SK-MEL-5 (cell line): ENCODE measurements around the gene MPP7. TPM values are rescaled to one million over a fixed set of nuclear protein-coding genes. Genes with fewer than 3 reads are reported as not detected.

Experiments
- DNase-seq: peaks from one replicate; pipeline ENCODE4 v3.0.0-alpha.2; 2016; ENCODE audit warnings: low read depth, low spot score
- in situ Hi-C: cut with HindIII; loops from 2 replicates; pipeline ENCODE4 v1.10.0; 2016; ENCODE audit warnings: low sequenced_read_pairs, high pct_unique_total_duplicates, low pct_unique_long_range_greater_than_20kb
- total RNA-seq: library from RNA; depleted of rRNA; stranded (reverse); fragments of >200 nt; shearing (Covaris generic); gene quantifications from 2 replicates; pipeline ENCODE4 v1.2.3, GENCODE V29; 2014

MPP7 gene
- total RNA-seq, 1 experiment from 2014 or later, result 0.34 TPM

DNA sequence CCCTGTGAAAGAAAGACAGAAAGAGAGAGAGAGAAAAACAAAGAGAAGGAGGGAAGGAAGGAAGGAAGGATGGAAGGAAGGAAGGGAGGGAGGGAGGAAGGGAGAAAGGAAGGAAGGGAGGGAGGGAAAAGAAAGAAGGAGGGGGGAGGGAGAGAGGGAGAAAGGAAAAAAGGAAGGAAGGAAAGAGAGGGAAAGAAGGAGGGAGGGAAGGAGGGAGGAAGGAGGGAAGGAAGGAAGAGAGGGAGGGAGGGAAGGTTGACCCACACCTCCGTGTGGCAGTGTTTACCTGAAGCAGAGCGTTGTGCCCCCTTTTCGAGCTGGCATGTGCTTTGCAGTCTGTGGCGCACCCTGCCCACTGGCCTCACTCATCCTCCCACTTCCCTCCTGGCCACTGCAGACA lies 12.3 kb upstream of the MPP7 start:
- DNase-seq, result no peak
- in situ Hi-C loops, result no loop called here

DNA sequence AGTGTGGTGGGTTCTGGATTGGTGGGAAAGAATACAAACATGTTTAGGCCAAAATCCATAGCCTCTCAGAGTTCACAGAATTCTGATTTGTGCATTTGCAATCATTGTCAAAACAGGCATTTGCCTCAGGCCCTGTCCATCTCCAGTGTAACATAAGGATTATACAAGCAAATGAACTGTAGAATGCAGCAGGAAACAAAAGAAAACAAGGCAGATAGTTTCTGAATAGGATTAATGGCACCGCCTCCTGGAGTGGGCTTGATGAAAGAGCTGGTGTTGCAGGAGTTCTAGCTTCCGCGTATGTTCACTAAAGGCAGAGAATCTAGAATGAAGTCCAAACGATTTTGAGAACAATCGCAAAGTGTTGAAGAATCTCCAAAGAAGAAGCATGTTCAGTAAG lies 11.3 kb upstream of the MPP7 start:
- DNase-seq, result no peak
- in situ Hi-C loops, result no loop called here

DNA sequence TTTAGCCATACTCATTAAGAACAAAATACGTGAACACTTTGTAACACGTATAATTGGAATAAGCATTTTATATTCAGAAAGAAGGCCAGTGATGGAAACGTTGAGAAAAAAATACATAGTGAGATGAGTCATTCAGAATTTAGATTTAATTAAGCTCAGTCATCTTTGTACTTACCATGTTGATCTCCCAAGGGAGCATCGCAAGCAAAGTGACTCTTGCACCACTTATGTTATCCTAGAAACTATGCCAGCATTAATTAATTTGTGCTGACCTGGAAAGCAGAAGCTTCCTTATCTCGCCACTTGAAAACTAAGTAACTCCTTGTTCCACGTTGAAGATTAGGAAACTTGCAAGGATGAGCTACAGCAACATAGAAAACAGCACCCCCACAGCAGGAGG lies 9.7 kb upstream of the MPP7 start:
- in situ Hi-C loops, result no loop called here
- no peak for DNase-seq

DNA sequence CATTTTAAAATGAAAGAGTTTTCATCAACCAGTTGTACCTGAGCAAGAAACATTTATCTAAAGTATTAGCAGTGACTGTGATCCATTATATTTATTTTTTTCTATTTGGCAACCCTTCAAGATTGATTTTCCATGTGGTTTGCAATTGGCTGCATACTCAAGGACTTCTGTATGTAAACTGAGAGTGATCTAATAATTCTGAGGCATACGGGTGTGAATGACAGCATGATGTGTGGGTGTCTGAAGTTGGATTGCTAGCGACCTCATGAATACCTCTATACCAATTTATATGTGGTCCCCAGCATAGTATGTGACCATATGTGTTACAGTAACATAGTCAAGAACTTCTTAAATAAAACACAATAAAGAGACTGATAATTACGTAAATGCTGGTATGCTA lies 8.2 kb upstream of the MPP7 start:
- in situ Hi-C loops, result no loop called here
- no peak for DNase-seq

DNA sequence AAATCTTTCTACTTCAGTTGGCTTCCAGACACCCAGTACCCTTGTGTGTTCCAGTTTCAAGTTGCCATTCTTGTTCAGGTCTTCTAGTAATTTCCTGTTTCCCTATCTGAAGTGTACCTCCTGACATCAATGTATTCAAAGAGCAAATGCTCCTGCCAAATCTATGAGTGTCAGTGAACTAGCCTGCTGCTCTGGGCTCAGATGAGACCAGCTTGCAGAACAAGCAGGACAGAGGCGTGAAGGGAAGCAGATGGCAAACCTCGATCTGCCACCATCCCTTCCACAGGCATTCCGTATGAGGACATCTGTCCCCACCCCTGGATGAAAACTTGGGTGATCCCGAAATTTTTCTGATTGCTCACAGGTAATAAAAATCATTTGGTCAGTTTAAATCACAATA lies 4.4 kb upstream of the MPP7 start:
- DNase-seq, result no peak
- in situ Hi-C loops, result no loop called here

DNA sequence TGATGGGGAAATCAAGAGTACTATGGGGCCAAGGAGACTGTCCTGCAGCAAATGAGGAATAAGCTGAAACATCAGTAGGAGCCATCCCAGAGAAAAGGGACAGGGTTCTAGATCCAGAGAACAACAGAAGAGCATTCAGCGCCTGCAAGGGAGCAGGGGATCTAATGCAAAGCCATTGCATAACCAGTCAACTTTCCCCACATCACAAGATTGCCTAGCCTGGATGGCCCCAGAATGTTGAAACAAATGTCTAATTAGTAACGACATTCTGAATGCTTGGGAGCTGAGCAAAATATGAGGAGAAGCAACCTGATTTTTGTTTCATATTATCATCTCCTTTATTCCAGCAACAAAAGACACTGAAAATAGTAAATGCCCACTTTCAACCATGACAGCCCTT lies 2.7 kb upstream of the MPP7 start:
- DNase-seq, result no peak
- in situ Hi-C loops, result no loop called here

DNA sequence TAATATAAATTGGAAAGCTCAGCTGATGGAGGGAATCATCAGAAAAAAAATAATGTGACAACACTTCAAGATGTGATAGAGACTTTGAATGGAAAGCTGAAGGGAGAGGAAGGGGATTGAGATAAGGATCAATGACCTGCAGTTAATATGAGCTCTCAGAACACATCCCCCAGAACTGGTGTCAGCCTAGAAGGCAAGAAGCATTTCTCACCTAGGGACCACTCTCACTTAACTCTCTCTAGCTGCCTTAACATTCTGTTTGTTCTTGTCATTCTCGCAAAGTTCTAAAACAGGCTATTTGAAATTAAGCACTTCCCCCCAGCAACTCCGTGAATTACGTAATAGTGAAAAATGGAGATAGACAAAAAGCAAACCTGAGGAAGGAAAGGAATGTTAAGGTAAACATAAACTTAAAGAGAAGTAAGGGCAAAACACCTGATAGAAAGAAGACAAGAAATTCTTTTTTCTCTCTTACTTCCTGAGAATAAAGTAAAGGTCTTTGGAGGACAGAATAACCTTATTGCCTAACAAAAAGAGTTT lies 1.2 kb upstream of the MPP7 start:
- in situ Hi-C loops, result no loop called here
- DNase-seq, result no peak

DNA sequence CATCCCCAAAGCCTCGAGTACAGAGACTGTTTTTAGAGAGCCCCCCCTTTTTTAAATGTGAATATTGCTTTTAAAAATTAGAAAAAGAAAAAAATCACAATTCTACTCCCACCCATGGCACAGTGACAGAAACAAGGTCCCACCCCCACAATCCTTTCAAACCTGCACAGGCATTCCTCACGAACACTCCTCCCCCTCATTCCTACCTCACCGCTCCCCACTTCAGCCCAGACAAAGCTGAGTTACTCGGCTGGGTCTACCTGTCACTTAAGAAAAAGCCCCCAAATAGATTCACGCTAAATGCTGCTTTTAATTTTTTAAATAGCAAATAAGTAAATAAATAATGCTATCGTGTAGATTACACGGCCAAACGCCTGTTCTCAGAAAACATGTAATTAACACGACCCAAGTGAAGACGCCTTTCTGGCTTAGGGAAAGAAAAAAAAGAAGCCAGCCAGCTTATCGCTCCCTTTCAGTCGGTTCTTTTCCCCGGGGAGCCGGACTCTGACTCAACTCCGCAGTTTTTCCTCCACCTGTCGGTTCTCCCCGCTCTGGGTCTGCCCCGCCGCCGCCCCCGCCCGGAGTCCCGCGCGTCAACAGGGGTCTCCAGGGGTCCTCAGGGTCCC lies 739 bp downstream of the MPP7 start:
- in situ Hi-C loops, result no loop called here
- no peak for DNase-seq

DNA sequence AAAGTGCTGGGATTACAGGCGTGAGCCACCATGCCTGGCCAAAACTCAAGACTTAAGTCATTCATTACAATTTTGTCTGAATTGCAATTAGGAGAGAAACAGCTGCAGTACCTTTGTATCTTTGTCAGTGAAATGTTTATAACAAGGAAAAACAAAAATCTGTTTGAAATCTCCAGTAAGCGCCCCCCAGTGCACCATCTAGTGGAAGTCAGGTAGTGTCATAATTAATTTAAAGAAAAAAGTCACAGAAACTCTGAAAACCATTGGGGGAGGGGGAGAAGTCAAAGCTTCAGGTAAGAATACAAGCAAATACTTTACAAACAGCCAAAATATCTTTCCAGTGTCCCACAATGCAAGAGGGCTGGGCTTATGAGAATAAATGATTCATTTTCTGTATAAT lies 2.8 kb downstream of the MPP7 start:
- in situ Hi-C loops, result no loop called here

DNA sequence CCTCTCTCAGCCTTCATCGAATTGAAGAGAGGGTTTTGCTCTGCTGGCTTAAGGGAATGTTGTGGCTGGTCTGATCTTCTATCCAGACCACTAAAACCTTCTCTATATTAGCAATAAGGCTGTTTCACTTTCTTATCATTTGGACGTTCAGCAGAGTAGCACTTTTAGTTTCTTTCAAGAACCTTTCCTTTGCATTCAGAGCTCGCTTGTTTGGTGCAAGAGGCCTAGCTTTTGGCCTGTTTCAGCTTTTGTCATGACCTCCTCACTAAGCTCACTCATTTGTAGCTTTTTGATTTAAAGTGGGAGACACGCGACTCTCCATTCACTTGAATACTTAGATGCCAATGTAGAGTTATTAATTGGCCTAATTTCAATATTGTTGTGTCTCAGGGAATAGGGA lies 3.9 kb downstream of the MPP7 start:
- in situ Hi-C loops, result no loop called here

More for the DNA sequence above, 2.8 kb downstream of the MPP7 start:
- DNase-seq, result no peak

DNA sequence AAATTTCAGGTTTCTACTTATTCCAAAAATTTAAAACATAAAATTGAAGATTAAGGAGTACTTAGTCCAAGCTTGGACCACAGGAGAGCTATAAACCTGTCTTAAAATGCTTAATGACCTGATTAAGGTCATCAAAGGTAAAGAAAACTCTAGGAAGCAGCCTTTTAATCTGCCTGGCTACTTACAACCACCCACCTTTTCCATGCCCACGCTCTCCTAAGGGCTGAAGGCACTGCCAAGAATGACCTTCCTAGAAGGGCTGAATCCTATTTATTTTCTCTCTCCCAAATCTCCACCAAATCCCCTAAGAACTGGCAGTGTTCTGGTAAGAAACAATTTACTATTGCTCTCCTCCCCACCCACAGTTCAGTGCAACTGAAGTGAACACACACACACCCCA lies 6.8 kb downstream of the MPP7 start:
- in situ Hi-C loops, result no loop called here
- DNase-seq, result no peak

More for the DNA sequence above, 3.9 kb downstream of the MPP7 start:
- DNase-seq, result no peak

DNA sequence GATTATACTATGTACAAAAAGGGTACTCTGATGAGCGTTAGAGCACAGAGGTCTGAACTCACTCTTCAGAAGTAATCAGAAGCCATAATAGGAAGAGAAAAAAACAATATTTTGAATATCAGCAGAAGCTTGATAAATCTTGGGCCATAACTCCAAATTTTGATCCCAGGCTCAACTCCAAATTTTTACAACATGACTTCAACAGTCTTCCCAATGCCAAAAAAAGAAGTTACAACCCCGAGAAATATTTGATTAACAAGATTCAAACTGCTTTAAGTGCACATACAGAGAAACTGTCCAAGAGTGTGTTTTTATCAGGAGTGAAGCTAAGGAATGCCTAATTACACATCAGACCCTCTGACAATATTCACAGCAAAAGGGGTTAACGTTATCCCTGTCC lies 7.5 kb downstream of the MPP7 start:
- no peak for DNase-seq
- in situ Hi-C loops, result no loop called here

DNA sequence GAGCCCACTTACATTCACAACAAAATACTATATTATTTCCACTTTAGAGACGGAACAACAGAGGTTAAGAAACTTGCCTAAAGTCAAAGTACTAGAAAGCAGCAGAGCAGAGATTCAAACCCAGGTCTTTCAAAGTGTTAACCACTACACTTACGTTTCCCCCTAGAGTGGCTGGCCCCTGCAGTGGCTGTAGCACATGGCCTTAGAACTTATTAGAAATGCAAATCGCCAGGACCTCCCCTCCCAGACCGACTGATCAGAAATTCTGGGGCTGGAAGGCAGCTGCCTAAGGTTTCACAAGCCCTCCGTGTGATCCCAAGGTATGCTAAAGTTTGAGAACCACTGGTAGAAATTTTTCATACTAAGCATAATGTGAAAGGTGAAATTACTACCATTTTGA lies 8.1 kb downstream of the MPP7 start:
- DNase-seq, result no peak
- in situ Hi-C loops, result no loop called here

DNA sequence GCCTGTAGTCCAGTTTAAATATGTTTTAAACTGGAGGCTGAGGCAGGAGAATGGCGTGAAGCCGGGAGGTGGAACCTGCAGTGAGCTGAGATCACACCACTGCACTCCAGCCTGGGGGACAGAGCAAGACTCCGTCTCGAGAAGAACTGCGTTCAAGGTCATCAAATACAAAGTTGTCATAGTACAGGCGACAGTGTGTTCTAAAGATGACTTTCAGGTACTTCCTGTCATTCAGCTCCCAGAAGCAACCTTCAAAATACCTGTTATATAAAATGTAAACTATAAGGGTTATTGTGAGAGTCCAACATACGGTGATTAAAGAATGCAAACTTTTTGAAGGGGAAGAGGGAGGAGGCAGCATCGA lies 8.7 kb downstream of the MPP7 start:
- DNase-seq, result no peak
- in situ Hi-C loops, result no loop called here

DNA sequence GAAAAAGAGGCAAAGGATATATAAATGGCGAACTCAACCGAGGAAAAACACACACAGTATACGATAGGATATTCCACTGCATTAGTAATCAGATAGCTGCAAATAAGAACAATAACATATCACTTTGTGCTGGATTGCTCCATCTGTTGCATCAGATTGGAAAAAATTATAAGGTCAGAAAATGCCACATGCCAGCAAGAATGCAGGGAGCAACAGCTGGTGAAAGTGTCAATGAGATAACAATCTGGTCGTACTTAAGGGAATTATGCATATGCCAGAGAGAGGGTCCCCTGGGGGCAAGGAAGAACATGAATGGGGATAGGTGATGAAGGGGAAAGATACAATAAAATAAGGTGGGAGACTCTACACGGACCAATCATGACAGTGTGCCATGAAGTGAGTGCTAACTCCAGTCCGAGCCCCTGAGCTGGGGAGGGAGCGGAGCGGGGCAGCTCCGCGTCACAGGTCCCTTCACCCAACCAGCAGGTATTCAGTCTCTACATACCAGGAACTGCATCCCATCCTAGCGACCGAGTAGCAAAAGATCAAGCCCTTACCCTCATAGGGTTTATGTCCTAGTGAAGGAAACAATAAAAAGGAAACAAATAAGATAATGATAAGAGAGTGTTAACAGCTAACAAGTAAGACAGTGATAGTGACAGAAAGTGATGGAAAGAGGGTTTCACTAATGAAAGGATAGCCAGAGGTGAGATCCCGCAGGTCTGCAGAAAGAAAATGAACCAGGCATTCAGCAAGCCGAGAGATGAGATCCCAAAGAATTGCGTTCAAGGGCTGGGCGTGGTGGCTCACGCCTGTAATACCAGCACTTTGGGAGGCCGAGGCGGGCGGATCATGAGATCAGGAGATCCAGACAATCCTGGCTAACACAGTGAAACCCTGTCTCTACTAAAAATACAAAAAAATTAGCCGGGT lies 9.4 kb downstream of the MPP7 start:
- in situ Hi-C loops, result no loop called here
- no peak for DNase-seq

DNA sequence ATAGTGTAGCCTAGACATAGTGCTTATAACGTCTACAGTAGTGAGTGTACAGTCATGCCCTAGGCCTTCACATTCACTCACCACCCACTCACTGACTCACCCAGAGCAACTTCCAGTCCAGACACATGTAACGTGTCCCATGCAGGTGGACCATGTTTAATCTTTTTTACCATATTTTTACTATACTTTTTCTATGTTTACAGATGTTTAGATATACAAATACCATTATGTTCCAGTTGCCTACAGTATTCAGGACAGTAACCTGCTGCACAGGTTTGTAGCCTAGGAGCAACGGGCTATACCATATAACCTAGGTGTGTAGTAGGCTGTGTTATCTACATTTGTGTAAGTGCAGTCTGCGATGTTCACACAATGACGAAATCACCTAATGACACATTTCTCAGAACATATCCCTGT lies 11.0 kb downstream of the MPP7 start:
- no peak for DNase-seq
- in situ Hi-C loops, result no loop called here

DNA sequence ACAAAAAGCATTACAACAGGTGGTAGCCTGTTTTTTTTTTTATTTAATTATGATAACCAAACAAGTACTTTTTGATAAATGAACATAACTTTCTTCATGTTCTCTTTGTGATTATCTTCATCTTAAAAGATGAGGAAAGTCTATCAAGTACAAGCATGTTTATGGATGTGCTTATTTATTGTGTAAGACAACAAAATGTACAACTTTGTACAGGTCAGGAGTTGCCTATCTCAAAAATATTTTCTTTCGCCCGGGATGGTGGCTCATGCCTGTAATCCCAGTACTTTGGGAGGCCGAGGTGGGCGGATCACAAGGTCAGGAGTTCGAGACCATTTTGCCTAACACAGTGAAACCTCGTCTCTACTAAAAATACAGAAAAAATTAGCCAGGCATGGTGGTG lies 17.0 kb downstream of the MPP7 start:
- DNase-seq, result no peak
- in situ Hi-C loops, result no loop called here

DNA sequence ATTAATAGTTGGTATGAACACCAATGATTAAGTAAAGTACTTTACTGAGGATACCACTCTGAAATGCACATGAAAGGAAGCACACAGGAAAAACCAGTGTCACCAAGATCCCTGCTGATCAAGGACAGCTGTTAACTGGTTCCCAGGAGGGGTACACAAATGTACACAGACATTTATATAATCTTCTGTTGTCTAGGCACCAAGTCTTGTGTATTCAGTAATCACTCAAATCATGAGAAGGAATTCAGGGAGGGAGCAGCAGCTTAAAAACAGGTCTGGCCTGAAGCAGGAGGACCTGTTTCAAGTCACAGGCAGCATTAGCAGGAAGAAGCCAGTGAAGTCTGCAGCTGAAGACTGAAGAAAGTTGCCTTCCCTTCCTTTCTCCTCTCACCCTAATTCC lies 18.7 kb downstream of the MPP7 start:
- in situ Hi-C loops, result no loop called here
- no peak for DNase-seq

DNA sequence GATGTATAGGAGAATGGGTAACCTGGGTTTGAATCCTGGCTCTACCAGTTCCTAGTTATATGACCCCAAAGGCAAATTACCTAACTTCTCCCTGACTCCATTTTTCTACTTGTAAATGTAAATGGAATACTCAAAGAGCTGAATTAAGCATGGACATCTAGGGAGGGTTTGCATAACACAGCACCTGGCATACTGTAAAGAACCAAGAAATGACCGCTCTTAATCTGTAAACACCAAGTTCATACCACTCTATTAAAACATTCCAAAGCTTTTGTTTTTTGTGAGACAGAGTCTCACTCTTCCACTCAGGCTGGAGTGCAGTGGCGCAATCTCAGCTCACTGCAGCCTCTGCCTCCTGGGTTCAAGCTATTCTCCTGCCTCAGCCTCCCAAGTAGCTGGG lies 19.6 kb downstream of the MPP7 start:
- in situ Hi-C loops, result no loop called here
- DNase-seq, result no peak
